ENCODE data around the gene SNX3. TPM values are rescaled to one million over a fixed set of nuclear protein-coding genes. Genes with fewer than 3 reads are reported as not detected.

The SNX3 gene
- total RNA-seq, 4 donors from 2014 or later: 150 to 177 (median 168) TPM

DNA sequence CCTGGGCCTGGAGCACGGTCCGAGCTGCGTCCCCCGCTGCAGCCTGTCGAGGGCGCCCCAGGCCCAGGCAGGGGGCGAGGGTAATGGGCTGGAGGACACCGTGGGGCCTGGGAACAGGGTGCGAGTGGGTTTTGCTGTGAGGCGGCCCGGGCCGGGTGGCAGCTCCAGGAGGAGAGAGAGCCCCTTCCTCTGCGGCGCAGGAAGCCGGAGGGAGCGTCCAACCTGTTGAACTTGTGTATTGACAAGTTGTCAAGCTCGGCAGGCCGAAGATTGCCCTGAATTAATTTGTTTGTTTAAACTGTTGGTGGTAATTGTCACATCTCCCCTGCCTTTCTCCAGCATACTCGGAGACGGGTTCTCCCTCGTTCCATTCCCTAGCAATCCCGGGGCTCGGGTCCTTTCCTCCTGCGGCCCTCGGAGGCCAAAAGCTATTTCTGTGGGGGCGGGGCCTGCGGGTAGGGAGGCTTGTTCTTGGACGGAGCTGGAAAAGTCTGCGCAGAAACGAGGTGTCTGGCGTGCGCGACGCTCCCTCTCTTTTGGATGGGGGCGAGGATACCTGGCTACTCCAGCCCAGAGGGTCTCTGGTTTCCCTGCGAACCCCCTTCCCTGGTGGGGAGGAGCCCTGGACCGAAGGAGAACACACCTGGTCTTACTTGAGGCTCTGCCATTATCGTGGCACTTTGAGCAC lies 85.1 kb downstream of the SNX3 start:
- in situ Hi-C loops (cut with MboI; ENCODE audit: low sequenced_read_pairs in 4 of 4): no loop called here
- Histone ChIP-seq H3K4me3 (peak overlapping the region; percentile 21 to 44 (median 30)), H3K27ac (no peak overlapping the region), H3K27me3 (peaks cover 81 to 90% (median 84%) of the 10 kb centered on the region in 3 donors), H3K4me1 (peaks cover 13 to 15% of the 10 kb centered on the region in 2 donors), H3K36me3 (no peaks in the 10 kb centered on the region), H3K9me3 (no peaks in the 10 kb centered on the region)
- ATAC-seq: no peak
- intact Hi-C loops (cut with DNase I; ENCODE audit: low total_unique reads): loop anchor here (2.0 kb wide), 1 partner anchor 57 kb away; no protein-coding TSS in a partner anchor
- no peak for DNase-seq
- no peak for TF ChIP-seq POLR2A (IDR thresholded peaks at IDR 0.05)
- TF ChIP-seq, protein P1, sequence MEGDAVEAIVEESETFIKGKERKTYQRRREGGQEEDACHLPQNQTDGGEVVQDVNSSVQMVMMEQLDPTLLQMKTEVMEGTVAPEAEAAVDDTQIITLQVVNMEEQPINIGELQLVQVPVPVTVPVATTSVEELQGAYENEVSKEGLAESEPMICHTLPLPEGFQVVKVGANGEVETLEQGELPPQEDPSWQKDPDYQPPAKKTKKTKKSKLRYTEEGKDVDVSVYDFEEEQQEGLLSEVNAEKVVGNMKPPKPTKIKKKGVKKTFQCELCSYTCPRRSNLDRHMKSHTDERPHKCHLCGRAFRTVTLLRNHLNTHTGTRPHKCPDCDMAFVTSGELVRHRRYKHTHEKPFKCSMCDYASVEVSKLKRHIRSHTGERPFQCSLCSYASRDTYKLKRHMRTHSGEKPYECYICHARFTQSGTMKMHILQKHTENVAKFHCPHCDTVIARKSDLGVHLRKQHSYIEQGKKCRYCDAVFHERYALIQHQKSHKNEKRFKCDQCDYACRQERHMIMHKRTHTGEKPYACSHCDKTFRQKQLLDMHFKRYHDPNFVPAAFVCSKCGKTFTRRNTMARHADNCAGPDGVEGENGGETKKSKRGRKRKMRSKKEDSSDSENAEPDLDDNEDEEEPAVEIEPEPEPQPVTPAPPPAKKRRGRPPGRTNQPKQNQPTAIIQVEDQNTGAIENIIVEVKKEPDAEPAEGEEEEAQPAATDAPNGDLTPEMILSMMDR (IDR thresholded peaks at IDR 0.05 in 4 of 5, conservative IDR thresholded peaks at IDR 0.05 in 1 of 5): peak in 1 of 5 experiments; percentile 29

GRCh38 chr6:108175176-108175591 lies 85.7 kb downstream of the SNX3 start:
- Histone ChIP-seq H3K4me3 (peak overlapping the region; percentile 21 to 44 (median 30)), H3K4me1 (peaks cover 13 to 15% of the 10 kb centered on the region in 2 donors), H3K9me3 (no peaks in the 10 kb centered on the region), H3K36me3 (no peaks in the 10 kb centered on the region), H3K27ac (no peak overlapping the region), H3K27me3 (peaks cover 81 to 94% (median 89%) of the 10 kb centered on the region in 3 donors)
- TF ChIP-seq POLR2A (IDR thresholded peaks at IDR 0.05): no peak
- TF ChIP-seq, protein P1 (IDR thresholded peaks at IDR 0.05 in 4 of 5, conservative IDR thresholded peaks at IDR 0.05 in 1 of 5): no peak
- no peak for ATAC-seq
- intact Hi-C loops (cut with DNase I; ENCODE audit: low total_unique reads) (no loop called here), in situ Hi-C loops (cut with MboI; ENCODE audit: low sequenced_read_pairs in 4 of 4) (no loop called here)
- no peak for DNase-seq

- no peak for ATAC-seq
- Histone ChIP-seq H3K4me1 (peaks cover 13 to 17% of the 10 kb centered on the region in 2 donors), H3K27ac (no peak overlapping the region), H3K27me3 (peaks cover 81 to 95% (median 91%) of the 10 kb centered on the region in 3 donors), H3K4me3 (peak overlapping the region in 1 of 4 donors; percentile 44), H3K36me3 (no peaks in the 10 kb centered on the region), H3K9me3 (no peaks in the 10 kb centered on the region)
- in situ Hi-C loops (cut with MboI; ENCODE audit: low sequenced_read_pairs in 4 of 4) (no loop called here), intact Hi-C loops (cut with DNase I; ENCODE audit: low total_unique reads) (no loop called here)
- DNase-seq: no peak
- no peak for TF ChIP-seq POLR2A (IDR thresholded peaks at IDR 0.05)
- TF ChIP-seq, protein P1 (IDR thresholded peaks at IDR 0.05 in 4 of 5, conservative IDR thresholded peaks at IDR 0.05 in 1 of 5): no peak
Observed at GRCh38 chr6:108174371-108175175, 86.3 kb downstream of the SNX3 start.

DNA sequence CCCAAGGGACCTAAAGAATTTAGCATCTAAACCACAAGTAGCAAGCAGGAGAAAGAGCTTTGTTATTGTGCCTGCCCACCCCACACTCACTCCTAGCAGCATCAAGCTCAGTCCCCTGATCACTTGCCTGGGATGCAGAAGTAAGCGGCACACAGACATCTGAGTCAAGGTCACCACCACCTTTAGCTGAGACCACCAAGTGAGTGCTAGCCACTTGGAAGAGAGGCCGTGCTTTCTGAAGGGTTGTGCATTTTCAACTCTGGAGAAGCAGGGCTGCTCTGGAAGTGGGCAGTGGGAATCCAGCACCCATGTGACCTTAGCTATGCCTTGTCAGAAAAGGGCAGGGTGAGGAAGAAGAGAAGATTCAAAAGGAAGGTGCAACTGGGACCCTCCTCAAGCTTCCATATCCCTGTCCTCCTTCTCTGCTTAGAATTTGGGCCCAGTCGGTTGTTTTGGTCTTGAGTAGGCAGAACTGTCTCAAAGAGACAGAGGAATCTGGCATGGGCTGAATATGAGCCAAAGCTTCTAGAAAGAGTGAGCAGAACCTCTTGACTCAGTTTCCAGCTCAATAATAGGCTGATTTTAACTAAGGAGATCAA lies 88.8 kb downstream of the SNX3 start:
- in situ Hi-C loops (cut with MboI; ENCODE audit: low sequenced_read_pairs in 4 of 4): no loop called here

More for the DNA sequence above, 88.8 kb downstream of the SNX3 start:
- H3K4me3 ChIP-seq: no peak overlapping the region
- no peaks in the 10 kb centered on the region for H3K9me3 ChIP-seq
- H3K27ac ChIP-seq: no peak overlapping the region
- intact Hi-C loops (cut with DNase I; ENCODE audit: low total_unique reads): no loop called here
- TF ChIP-seq POLR2A (IDR thresholded peaks at IDR 0.05): no peak
- TF ChIP-seq, protein P1 (IDR thresholded peaks at IDR 0.05 in 4 of 5, conservative IDR thresholded peaks at IDR 0.05 in 1 of 5): no peak
- ATAC-seq: no peak
- H3K36me3 ChIP-seq: no peaks in the 10 kb centered on the region
- no peak for DNase-seq
- peaks cover 21 to 36% of the 10 kb centered on the region in 2 donors for H3K4me1 ChIP-seq
- peaks cover 94 to 99% (median 97%) of the 10 kb centered on the region in 3 donors for H3K27me3 ChIP-seq

Measured in gastrocnemius medialis (tissue), 4 donors.